ENCODE results near the gene SRPK2. TPM values are rescaled to one million over a fixed set of nuclear protein-coding genes. Genes with fewer than 3 reads are reported as not detected.

Gene SRPK2
- total and polyA plus RNA-seq, 2 of the 13 experiments (the other 11 are each of a cell fraction or from before 2014, with no cell fraction given): 10.1 to 22.3 TPM

GRCh38 chr7:105387508-105388355, 989 bp downstream of the SRPK2 start (continued):
- TF ChIP-seq PATZ1 (CRISPR knock-in tag; IDR thresholded peaks at IDR 0.05) (0 out of 2 replicates have a peak, but pooled peaks have one; percentile 14), GZF1 (CRISPR knock-in tag; IDR thresholded peaks at IDR 0.05) (no peak), ZNF570 (CRISPR knock-in tag; IDR thresholded peaks at IDR 0.05; ENCODE audit: borderline replicate concordance) (no peak), BCL6 (CRISPR knock-in tag; IDR thresholded peaks at IDR 0.05) (peak; percentile 85), SP4 (CRISPR knock-in tag; IDR thresholded peaks at IDR 0.05) (peak; percentile 50; the same call in 1 of the 2 replicates), ZNF12 (CRISPR knock-in tag; IDR thresholded peaks at IDR 0.05) (no peak), REXO4 (CRISPR knock-in tag; IDR thresholded peaks at IDR 0.05; ENCODE audit: borderline replicate concordance) (no peak), MAX (IDR thresholded peaks at IDR 0.05) (0 out of 2 replicates have a peak, but pooled peaks have one; percentile 25), FUBP1 (CRISPR knock-in tag; IDR thresholded peaks at IDR 0.05; ENCODE audit: borderline replicate concordance) (no peak), ZNF235 (CRISPR knock-in tag; IDR thresholded peaks at IDR 0.05; ENCODE audit: borderline replicate concordance) (0 out of 2 replicates have a peak, but pooled peaks have one; percentile 7), ZNF724P (CRISPR knock-in tag; IDR thresholded peaks at IDR 0.05; ENCODE audit: borderline replicate concordance) (peak; percentile 64; the same call in 1 of the 2 replicates), HDAC1 (CRISPR knock-in tag; IDR thresholded peaks at IDR 0.05) (peak; percentile 37; the same call in 1 of the 2 replicates), ZNF234 (CRISPR knock-in tag; conservative IDR thresholded peaks at IDR 0.05) (0 out of 2 replicates have a peak, but pooled peaks have one; percentile 51), NFKB2 (CRISPR knock-in tag; IDR thresholded peaks at IDR 0.05; ENCODE audit: borderline replicate concordance) (peak; percentile 34; the same call in 1 of the 2 replicates), HINFP (CRISPR knock-in tag; IDR thresholded peaks at IDR 0.05; ENCODE audit: low read depth) (no peak), SYNCRIP (IDR thresholded peaks at IDR 0.05; ENCODE audit: insufficient read depth, low read depth, low read length) (no peak), ARID4A (CRISPR knock-in tag; IDR thresholded peaks at IDR 0.05; ENCODE audit: borderline replicate concordance) (0 out of 2 replicates have a peak, but pooled peaks have one; percentile 50), U2AF2 (IDR thresholded peaks at IDR 0.05; ENCODE audit: low read depth, low read length) (no peak)

Measured in HepG2 (cell line).